SJCRH30 (cell line): ENCODE measurements around the gene PLCH1. TPM values are rescaled to one million over a fixed set of nuclear protein-coding genes. Genes with fewer than 3 reads are reported as not detected.

Experiments used
- DNase-seq, 2 experiments: peaks; one replicate each; pipeline ENCODE4 v3.0.0-alpha.2; 2015 to 2020
- H3K27ac ChIP-seq: fragments of 250-450 bp; sonication (Bioruptor Pico); 2 replicates; pipeline ENCODE4 v1.5.1; 2020; ENCODE audit warnings: mild to moderate bottlenecking, moderate library complexity
- H3K27me3 ChIP-seq: fragments of 250-450 bp; sonication (Bioruptor Pico); 2 replicates; pipeline ENCODE4 v1.5.1; 2020; ENCODE audit warnings: mild to moderate bottlenecking, moderate library complexity
- H3K36me3 ChIP-seq: fragments of 250-450 bp; sonication (Bioruptor Pico); 2 replicates; pipeline ENCODE4 v1.5.1; 2020; ENCODE audit warnings: mild to moderate bottlenecking, moderate library complexity
- H3K4me1 ChIP-seq: fragments of 250-450 bp; sonication (Bioruptor Pico); 2 replicates; pipeline ENCODE4 v1.5.1; 2020; ENCODE audit warnings: mild to moderate bottlenecking, moderate library complexity
- H3K4me3 ChIP-seq: fragments of 250-450 bp; sonication (Bioruptor Pico); 2 replicates; pipeline ENCODE4 v1.5.1; 2020; ENCODE audit warnings: mild to moderate bottlenecking, moderate library complexity
- H3K9me3 ChIP-seq: fragments of 250-450 bp; sonication (Bioruptor Pico); replicated peaks from 2 replicates; pipeline ENCODE4 v1.5.1; 2020; ENCODE audit warnings: mild to moderate bottlenecking, moderate library complexity
- total RNA-seq: library from RNA; depleted of rRNA; stranded (reverse); fragments of >200 nt; shearing (Covaris generic); gene quantifications from 2 replicates; pipeline ENCODE4 v1.2.3, GENCODE V29; 2014

PLCH1 gene
- total RNA-seq, 1 experiment from 2014 or later = 0.61 TPM

DNA sequence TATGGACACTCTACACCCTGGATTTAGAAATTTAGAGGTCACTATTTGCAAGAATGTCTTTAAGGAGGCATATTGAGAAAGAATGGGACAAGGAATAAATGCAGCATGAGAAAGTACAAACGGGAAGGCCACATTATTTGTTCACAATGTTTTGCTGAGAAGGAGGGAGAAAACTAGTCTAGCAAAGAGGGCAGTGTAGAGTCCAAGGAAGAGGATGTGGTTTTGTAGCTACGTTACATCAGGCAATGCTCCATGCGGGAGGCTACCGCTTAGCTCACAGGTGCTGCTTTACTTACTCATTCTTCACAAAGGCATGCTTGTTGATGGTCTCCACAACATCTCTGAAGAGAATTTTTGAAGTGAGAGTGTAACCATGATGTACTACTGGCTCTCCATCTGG, 191.1 kb downstream of the PLCH1 start:
- Histone ChIP-seq H3K36me3 (no peaks in the 10 kb centered on the region), H3K27ac (no peak overlapping the region), H3K27me3 (no peaks in the 10 kb centered on the region), H3K9me3 (no peaks in the 10 kb centered on the region), H3K4me3 (no peak overlapping the region), H3K4me1 (peaks cover 10% of the 10 kb centered on the region)
- DNase-seq = no peak

DNA sequence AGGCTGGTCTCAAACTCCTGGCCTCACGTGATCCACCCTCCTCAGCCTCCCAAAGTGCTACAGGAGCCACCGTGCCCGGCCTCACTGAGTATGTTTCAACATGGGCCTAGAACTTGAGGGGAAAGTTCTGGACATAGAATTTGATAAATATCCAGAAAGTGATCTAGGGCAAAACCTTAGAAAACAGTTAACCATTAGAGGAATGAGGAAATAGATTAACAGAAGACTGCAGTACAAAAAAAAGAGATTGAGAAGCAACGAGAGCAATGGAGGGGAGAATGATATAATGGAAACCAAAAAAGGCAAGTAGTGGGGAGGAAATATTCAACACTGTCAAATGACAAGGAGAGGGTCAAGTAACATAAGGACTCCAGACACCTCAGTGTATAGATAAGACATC, 191.5 kb downstream of the PLCH1 start:
- DNase-seq = no peak
- no peaks in the 10 kb centered on the region for H3K36me3 ChIP-seq
- H3K27me3 ChIP-seq = no peaks in the 10 kb centered on the region
- H3K4me3 ChIP-seq = no peak overlapping the region
- H3K4me1 ChIP-seq = peaks cover 6% of the 10 kb centered on the region
- H3K27ac ChIP-seq = no peak overlapping the region
- no peaks in the 10 kb centered on the region for H3K9me3 ChIP-seq

DNA sequence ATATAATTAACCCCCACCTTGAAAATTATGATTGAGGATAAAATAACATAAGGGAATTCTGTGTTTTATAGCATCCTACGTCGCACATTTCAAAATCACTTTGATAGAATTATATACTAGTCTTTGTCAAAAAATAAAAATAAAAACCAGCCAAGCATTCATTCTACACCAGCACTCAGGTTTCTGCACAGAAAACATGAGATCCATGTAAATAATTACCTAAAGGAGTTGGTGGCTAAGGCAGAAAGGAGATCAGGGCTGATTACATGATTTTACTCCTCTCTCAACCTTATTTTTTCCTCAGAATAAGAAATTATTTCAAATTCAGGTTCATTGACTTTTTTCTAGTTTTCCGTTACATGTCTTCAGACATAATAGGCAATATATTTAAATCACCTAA, 194.5 kb downstream of the PLCH1 start:
- H3K27ac ChIP-seq = no peak overlapping the region
- DNase-seq = no peak
- H3K9me3 ChIP-seq = no peaks in the 10 kb centered on the region
- H3K4me3 ChIP-seq = no peak overlapping the region
- H3K27me3 ChIP-seq = no peaks in the 10 kb centered on the region
- H3K4me1 ChIP-seq = no peaks in the 10 kb centered on the region
- H3K36me3 ChIP-seq = no peaks in the 10 kb centered on the region

DNA sequence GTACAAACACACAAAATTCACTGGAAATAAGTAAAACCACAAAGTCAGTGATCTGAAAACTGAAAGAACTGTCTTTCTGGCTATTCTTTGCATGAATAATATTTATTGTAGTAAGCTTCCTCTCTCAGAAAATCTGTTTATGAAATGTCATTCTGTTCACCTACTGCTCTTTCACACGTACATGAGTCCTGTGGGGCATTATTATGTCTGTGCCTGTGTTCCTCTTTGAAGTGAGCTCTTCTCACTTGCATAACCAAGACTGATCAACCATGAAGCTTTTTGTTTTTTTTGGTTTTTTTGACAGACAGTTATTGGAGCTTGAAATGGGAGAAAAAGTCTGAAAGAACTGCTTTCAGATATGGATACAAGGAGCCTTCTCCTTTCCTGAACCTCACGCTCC, 195.8 kb downstream of the PLCH1 start:
- no peaks in the 10 kb centered on the region for H3K4me1 ChIP-seq
- no peak overlapping the region for H3K27ac ChIP-seq
- H3K4me3 ChIP-seq = no peak overlapping the region
- H3K27me3 ChIP-seq = no peaks in the 10 kb centered on the region
- H3K36me3 ChIP-seq = no peaks in the 10 kb centered on the region
- no peaks in the 10 kb centered on the region for H3K9me3 ChIP-seq
- DNase-seq = no peak

DNA sequence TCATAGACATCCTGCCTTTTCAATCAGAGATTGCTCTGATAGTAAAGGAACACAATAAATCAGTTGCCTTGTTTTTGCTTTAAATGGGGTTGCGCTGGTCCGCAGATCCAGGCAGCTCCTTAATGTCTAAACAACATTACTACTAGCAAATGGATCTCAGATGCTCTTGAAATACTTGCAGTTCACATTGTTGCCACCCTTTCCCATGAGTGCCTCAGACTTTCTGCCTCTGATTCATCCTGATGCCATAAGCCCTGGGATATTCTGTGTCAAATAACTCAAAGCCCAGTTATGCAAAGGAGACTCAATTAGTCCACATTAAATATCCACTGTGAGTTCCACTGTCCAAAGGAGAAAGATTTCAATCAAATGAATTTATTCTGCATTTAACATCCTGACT, 196.7 kb downstream of the PLCH1 start:
- no peaks in the 10 kb centered on the region for H3K27me3 ChIP-seq
- no peaks in the 10 kb centered on the region for H3K9me3 ChIP-seq
- no peak overlapping the region for H3K27ac ChIP-seq
- no peaks in the 10 kb centered on the region for H3K36me3 ChIP-seq
- no peak for DNase-seq
- H3K4me3 ChIP-seq = no peak overlapping the region
- no peaks in the 10 kb centered on the region for H3K4me1 ChIP-seq

DNA sequence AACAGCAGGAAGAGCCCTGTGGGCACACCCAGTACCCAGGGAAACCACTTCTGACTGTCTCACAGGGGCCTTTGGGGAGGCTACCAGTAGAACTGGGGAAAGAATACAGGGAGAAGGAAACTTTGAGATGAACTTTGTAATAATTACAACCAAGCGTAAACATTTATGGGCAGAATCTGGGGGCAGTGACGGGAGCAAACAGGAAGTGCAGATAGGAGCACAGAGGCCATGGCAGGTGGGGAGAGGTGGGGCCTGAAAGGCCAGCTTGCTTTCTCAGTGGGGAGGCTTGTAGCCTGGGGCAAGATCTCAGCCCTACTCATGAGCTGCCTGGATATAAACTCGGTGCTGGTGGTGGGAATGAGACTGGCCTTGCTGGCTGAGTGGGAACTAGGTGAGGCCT, 209.8 kb downstream of the PLCH1 start:
- Histone ChIP-seq H3K9me3 (no peaks in the 10 kb centered on the region), H3K4me3 (no peak overlapping the region)
- DNase-seq = no peak

DNA sequence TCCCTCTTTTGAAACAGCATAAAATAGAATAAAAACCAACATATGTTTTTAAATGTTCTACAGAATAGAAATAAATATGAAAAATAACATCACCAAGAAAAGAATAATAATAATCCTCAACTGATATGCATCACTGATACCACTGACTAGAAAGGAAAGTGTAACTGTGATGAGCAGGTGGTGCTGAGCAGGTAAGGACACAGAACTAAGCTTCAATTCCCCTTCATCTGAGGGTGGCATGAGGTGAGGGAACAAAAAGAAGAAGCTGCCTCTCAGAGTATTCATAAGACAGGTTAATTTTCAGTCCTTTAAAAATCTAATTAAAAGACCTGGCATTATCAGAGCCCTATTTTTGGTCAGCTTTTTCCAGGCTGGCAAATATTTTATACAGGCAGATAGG, 216.3 kb downstream of the PLCH1 start:
- Histone ChIP-seq H3K36me3 (no peaks in the 10 kb centered on the region), H3K27me3 (no peaks in the 10 kb centered on the region), H3K9me3 (no peaks in the 10 kb centered on the region), H3K4me1 (no peaks in the 10 kb centered on the region), H3K4me3 (no peak overlapping the region), H3K27ac (no peak overlapping the region)
- no peak for DNase-seq

More for the DNA sequence above, 209.8 kb downstream of the PLCH1 start:
- Histone ChIP-seq H3K4me1 (no peaks in the 10 kb centered on the region), H3K27me3 (no peaks in the 10 kb centered on the region), H3K27ac (no peak overlapping the region), H3K36me3 (no peaks in the 10 kb centered on the region)

DNA sequence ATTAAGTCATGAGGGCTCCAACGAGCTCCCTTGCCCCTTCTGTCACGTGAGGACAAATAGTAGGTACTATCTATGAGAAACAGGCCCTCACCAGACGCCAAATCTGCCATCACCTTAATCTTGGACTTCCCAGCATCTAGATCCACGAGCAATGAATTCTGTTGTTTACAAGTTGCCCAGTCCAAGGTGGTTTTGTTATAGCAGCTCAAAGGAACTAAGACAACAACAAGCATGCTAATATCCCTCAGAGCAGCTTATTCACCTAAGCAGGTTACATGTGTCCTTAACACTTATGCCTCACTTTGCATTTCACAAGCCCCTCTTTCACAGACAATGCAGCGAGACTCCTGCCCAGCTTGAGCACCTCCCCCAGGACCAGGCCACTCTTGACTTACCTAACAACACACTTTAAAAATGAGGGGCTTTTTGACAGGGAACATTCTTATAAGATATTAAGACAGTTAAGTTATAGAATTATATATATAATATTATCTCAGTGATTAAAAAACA, 219.5 kb downstream of the PLCH1 start:
- H3K4me1 ChIP-seq = no peaks in the 10 kb centered on the region

DNA sequence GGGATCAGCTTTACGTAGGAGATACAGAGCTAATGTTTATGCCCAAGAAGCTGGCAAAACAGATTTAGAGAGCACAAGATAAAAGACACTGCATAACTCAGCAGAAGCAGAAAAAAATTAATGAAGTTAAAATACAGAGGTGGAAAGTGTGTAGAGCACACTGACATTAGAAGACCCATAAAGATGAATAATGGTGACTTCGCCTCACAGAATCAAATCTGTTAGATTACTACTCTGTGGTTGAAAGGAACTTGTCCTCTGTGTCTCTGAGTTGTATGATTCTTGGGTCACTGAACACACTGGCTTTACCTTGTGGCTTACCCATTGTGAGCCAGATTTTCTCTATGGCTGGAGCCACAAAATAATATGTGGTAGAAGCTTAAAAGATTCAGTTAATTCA, 224.4 kb downstream of the PLCH1 start:
- no peaks in the 10 kb centered on the region for H3K27me3 ChIP-seq
- no peak overlapping the region for H3K4me3 ChIP-seq
- H3K27ac ChIP-seq = no peak overlapping the region
- no peaks in the 10 kb centered on the region for H3K9me3 ChIP-seq
- DNase-seq = no peak
- H3K36me3 ChIP-seq = no peaks in the 10 kb centered on the region
- no peaks in the 10 kb centered on the region for H3K4me1 ChIP-seq

More for the DNA sequence above, 219.5 kb downstream of the PLCH1 start:
- no peak for DNase-seq
- H3K4me3 ChIP-seq = no peak overlapping the region
- H3K27ac ChIP-seq = no peak overlapping the region
- no peaks in the 10 kb centered on the region for H3K9me3 ChIP-seq
- H3K36me3 ChIP-seq = no peaks in the 10 kb centered on the region
- H3K27me3 ChIP-seq = no peaks in the 10 kb centered on the region

DNA sequence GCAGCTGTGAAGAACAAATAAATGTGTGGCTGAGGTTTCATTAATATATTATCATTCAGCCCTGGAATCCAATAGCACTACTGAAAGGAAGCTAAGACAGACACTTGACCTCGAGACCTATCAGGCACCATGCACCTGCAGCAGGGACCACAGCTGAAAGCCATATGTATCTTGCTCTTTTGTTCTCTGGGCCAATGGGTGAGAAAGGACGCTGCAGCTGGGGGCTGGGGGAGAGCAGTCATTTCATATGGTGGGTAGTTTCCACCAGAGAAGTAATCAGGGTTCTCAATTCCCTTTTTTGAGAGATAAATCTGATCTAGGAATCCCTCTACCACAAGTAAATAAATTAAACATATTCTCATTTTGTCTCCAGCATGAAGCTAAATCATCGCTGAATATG, 225.8 kb downstream of the PLCH1 start:
- H3K27ac ChIP-seq = no peak overlapping the region
- no peaks in the 10 kb centered on the region for H3K4me1 ChIP-seq
- no peaks in the 10 kb centered on the region for H3K27me3 ChIP-seq
- DNase-seq = no peak
- no peaks in the 10 kb centered on the region for H3K36me3 ChIP-seq
- no peak overlapping the region for H3K4me3 ChIP-seq
- H3K9me3 ChIP-seq = no peaks in the 10 kb centered on the region

DNA sequence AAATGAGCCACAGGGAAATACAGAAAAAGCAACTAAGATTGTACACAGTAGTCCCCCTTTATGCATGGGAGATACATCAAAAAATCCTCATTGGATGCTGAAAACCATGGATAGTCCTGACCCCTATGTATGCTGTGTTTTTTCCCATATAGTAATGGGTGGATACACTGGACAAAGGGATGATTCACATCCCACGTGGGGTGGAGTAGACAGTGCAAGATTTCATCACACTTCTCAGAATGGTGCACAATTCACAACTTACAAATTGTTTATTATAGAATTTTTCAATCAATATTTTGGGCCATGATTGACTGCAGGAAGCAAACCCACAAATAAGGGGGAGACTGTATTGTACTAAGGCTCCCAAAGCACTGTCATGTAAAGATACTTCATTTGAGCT, 227.0 kb downstream of the PLCH1 start:
- no peak overlapping the region for H3K27ac ChIP-seq
- H3K9me3 ChIP-seq = no peaks in the 10 kb centered on the region
- no peaks in the 10 kb centered on the region; the same call in 1 of the 2 replicates for H3K4me1 ChIP-seq
- H3K27me3 ChIP-seq = no peaks in the 10 kb centered on the region
- no peaks in the 10 kb centered on the region for H3K36me3 ChIP-seq
- no peak overlapping the region for H3K4me3 ChIP-seq
- DNase-seq = no peak

DNA sequence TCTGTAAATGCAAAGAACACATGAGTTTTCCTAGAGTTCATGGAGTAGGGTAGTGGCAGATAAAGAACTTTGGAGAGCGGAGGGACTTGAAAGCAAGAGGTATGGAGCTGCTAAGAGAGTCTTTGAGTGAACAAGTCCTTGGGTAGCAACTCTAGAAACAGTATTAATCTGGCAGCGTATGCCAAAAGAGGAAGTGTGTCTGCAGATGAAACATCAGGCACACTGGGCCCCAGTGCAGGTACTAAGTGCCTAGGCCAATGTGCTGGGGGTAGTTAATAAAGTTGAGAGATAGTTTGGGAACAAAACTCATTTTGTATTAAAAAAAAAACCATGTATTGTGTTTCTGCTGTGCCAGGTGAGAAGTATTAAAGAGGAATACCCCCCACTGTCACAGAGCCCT, 228.4 kb downstream of the PLCH1 start:
- Histone ChIP-seq H3K4me3 (no peak overlapping the region), H3K27me3 (no peaks in the 10 kb centered on the region), H3K27ac (no peak overlapping the region), H3K4me1 (no peaks in the 10 kb centered on the region; the same call in 1 of the 2 replicates), H3K9me3 (no peaks in the 10 kb centered on the region), H3K36me3 (no peaks in the 10 kb centered on the region)
- DNase-seq = no peak

DNA sequence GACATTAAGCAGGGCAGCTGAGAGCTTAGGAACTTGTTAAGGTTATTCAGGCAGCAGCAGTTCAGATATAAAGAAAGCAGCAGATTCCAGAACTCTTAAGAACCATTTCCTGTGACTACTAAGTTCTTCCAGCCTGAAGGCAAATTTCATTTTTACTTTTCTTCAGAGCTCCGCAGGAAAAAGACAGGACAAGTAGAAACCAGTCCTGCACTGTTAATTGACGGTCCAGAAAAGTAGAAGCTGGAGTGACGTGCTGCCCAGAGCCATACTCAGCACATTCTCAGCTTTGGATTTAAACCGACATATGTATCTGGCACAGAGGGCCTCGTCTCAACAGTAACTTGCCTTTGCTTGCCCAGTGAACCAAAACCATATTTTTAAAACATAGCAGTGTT, 232.0 kb downstream of the PLCH1 start:
- Histone ChIP-seq H3K36me3 (no peaks in the 10 kb centered on the region), H3K4me3 (no peak overlapping the region), H3K27ac (no peak overlapping the region), H3K9me3 (no peaks in the 10 kb centered on the region), H3K27me3 (no peaks in the 10 kb centered on the region), H3K4me1 (no peaks in the 10 kb centered on the region; the same call in 1 of the 2 replicates)
- no peak for DNase-seq

DNA sequence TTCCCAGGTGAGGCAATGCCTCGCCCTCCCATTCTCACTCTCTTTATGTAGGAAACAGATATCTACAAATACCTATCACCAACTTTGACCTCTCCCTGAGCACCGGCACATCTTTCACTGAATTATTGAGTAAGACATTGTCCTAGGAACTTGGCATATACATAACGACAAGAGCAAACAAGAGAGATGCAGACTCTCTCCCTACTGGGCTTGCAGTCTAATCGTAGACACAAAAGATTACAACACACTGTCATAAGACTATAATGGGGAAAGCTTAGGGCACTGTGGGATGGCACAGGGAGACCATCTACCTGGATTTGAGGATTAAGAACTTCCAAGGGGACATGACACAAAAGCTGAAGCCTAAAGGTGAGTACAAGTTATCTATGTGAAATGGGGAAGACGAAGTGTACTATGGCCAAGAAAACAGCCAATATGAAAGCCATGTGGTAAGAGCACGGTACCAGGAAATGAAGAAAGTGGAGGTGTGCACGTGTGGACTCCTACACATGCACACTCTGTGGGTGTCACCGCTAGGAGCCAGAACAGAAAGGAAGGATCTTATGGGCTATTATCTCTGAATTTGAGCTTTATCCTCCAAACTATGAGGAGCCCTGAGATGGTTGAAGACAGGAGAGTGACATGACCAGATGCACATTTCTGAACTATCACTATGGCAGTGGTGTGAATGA, 232.6 kb downstream of the PLCH1 start:
- H3K36me3 ChIP-seq = no peaks in the 10 kb centered on the region
- no peaks in the 10 kb centered on the region for H3K27me3 ChIP-seq
- no peak overlapping the region for H3K27ac ChIP-seq
- DNase-seq = peak in 1 of 2 experiments; percentile 12
- H3K4me3 ChIP-seq = no peak overlapping the region
- no peaks in the 10 kb centered on the region; the same call in 1 of the 2 replicates for H3K4me1 ChIP-seq
- H3K9me3 ChIP-seq = no peaks in the 10 kb centered on the region

DNA sequence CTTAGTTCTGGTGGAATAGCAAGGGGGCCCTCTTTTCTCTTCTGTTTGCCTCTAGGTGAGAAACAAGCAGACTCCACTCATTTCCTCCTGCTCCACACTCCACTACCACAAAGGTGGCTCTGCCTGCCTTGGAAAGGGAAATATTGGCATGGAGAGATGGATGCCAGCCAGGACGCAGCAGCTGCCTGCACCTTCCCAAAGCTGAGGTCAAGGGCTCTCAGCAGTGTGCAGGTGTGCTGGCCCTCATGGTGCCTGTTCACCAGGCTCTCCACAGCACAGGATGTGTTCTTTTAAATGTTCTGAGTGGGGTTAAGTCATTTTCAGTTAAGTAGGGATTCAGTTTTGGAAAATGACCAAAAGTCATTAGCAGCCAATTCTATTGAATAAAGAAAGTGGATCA, 240.2 kb downstream of the PLCH1 start:
- Histone ChIP-seq H3K27ac (no peak overlapping the region), H3K36me3 (no peaks in the 10 kb centered on the region), H3K9me3 (no peaks in the 10 kb centered on the region), H3K4me1 (no peaks in the 10 kb centered on the region), H3K27me3 (no peaks in the 10 kb centered on the region), H3K4me3 (no peak overlapping the region)
- no peak for DNase-seq

DNA sequence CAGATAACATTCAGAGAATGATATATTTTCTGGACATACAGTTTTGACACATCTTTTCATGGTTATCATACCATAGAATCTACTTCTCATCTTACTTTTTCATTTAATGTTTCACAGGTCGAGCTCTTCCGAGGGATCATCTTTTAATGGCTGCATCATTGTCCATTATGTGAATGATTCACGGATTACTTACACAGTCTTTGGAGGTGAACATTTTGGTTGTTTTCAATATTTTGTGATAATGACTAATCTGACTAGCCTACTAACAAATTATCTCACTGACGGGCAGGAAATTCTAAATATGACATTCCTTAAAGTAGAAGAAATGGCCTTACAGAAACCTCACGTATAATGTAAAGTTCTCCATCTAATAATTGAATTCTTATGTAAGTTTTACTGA, 242.2 kb downstream of the PLCH1 start:
- H3K27me3 ChIP-seq = no peaks in the 10 kb centered on the region
- H3K36me3 ChIP-seq = no peaks in the 10 kb centered on the region
- no peaks in the 10 kb centered on the region for H3K9me3 ChIP-seq
- no peak overlapping the region for H3K4me3 ChIP-seq
- H3K27ac ChIP-seq = no peak overlapping the region
- no peaks in the 10 kb centered on the region for H3K4me1 ChIP-seq
- no peak for DNase-seq
